IPS DF 6.9 (cell line): ENCODE results near the gene MOB1B.
"Not testable (repeated sequence)": the region's sequence is repeated elsewhere in the genome, so short reads cannot be mapped to it uniquely, and the experiment has no call there.

Source experiments
- DNase-seq: peaks from one replicate; pipeline ENCODE4 v3.0.0-alpha.2; 2013; ENCODE audit warnings: low read depth, low spot score
- H3K27ac ChIP-seq: one replicate; pipeline ENCODE4 v1.5.1; 2013; ENCODE audit warnings: low read length, control low read depth
- H3K27me3 ChIP-seq: 2 replicates; pipeline ENCODE4 v1.6.1; 2013; ENCODE audit warnings: mild to moderate bottlenecking, low read length; ENCODE audit not compliant: control insufficient read depth, insufficient read depth
- H3K36me3 ChIP-seq: 2 replicates; pipeline ENCODE4 v1.6.1; 2013; ENCODE audit warnings: low read length; ENCODE audit not compliant: control insufficient read depth, insufficient read depth
- H3K4me1 ChIP-seq: 2 replicates; pipeline ENCODE4 v1.6.1; 2013; ENCODE audit warnings: low read length; ENCODE audit not compliant: control insufficient read depth, insufficient read depth
- H3K4me3 ChIP-seq: 2 replicates; pipeline ENCODE4 v1.5.1; 2013; ENCODE audit warnings: mild to moderate bottlenecking, low read length
- H3K9me3 ChIP-seq: 2 replicates; pipeline ENCODE4 v1.6.1; 2013; ENCODE audit warnings: low read length, inconsistent platforms; ENCODE audit not compliant: control insufficient read depth, insufficient read depth
- WGBS: extraction: QIAGEN DNeasy Blood & Tissue Kit; methylation state at CpG from one replicate; pipeline ENCODE4 v1.1.7; 2013; ENCODE audit warnings: mixed read lengths, missing lambda C conversion rate; ENCODE audit not compliant: insufficient read length, insufficient coverage; 5-methylcytosine and 5-hydroxymethylcytosine counted together

MOB1B gene

DNA sequence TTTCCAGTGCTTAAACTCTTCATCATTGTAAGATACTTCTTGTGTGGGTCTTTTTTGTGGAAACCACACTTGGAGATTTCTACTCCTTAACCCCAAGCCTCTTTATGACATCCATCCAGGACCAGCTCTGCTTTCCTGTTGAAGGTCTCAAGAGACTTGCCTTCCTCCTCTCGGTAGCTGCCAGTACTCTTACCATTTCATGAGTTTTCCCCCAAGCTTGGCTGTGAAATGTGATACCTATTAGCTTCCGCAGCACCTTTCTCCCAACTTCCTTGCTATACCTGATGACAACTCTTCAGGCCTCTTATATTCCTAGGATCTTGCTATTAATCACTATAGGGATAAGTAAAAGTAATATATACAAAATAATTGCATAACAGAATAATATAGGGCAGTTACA, 89.4 kb downstream of the MOB1B start:
- Histone ChIP-seq H3K4me3 (no peak overlapping the region), H3K9me3 (no peaks in the 10 kb centered on the region), H3K27ac (no peak overlapping the region), H3K36me3 (no peaks in the 10 kb centered on the region), H3K4me1 (peaks cover 4% of the 10 kb centered on the region; the same call in 1 of the 2 replicates), H3K27me3 (no peaks in the 10 kb centered on the region)
- no CpG with 5 or more reads among the region's 2 CpGs for WGBS
- DNase-seq = no peak

GRCh38 chr4:70992391-70992881, 90.3 kb downstream of the MOB1B start:
- Histone ChIP-seq H3K4me3 (no peak overlapping the region; the same call in 1 of the 2 replicates), H3K27me3 (no peaks in the 10 kb centered on the region), H3K36me3 (no peaks in the 10 kb centered on the region), H3K4me1 (peaks cover 4% of the 10 kb centered on the region; the same call in 1 of the 2 replicates), H3K27ac (no peak overlapping the region), H3K9me3 (no peaks in the 10 kb centered on the region)
- WGBS = no CpG with 5 or more reads among the region's 5 CpGs
- no peak for DNase-seq

DNA sequence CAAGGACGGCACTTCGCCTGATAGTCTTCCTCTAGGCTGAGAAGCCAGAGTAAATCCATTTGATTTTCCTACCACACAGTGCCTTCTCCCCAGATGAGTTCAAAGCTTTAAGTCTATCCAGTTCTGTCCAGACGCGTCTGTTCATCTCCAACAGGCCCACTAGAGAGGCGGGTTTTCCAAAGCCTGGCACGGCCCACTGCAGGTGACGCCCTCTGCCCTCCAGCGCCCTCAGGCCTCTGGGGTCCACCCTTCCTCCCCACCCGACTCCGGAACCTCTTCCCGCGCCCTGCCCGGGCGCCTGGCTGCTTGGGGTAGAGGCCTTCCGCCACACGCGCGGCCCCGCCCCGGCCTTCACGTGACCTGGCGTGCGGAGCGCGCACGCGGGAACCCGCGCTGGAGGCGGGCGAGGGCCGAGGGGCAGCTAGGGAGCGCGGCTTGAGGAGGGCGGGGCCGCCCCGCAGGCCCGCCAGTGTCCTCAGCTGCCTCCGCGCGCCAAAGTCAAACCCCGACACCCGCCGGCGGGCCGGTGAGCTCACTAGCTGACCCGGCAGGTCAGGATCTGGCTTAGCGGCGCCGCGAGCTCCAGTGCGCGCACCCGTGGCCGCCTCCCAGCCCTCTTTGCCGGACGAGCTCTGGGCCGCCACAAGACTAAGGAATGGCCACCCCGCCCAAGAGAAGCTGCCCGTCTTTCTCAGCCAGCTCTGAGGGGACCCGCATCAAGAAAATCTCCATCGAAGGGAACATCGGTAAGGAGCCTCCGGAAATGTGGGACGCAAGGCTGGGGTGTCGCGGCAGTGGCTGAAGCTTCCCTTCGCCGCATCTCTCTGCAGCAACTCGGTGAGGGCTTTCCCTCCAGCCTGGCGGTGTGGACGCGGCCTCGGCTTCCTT, 91.3 kb downstream of the MOB1B start, which contains the start of gene DCK:
TSS of gene DCK (plus strand) at position 469 of the 888 bp plus-strand sequence. CDS start at position 656, 187 bp downstream.
- peaks cover 4% of the 10 kb centered on the region; the same call in 1 of the 2 replicates for H3K4me1 ChIP-seq
- no CpG with 5 or more reads among the region's 74 CpGs for WGBS

DNA sequence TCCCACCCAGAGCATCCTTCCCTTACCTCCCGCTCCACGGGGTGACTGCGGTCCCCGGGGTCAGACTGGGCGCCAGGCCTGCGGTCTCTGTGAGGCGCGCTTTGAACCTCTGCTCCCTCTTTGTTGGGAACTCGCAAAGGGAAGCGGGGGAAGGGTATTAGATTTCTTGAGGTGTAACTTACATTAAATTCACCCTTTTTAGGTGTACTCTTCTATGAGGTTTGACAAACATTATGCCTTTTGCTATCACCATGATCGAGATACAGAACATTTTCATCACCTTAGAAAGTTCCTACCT, 91.8 kb downstream of the MOB1B start:
- Histone ChIP-seq H3K36me3 (no peaks in the 10 kb centered on the region; the same call in 1 of the 2 replicates), H3K27me3 (no peaks in the 10 kb centered on the region), H3K9me3 (no peaks in the 10 kb centered on the region), H3K4me1 (peaks cover 4% of the 10 kb centered on the region; the same call in 1 of the 2 replicates), H3K27ac (no peak overlapping the region), H3K4me3 (peak overlapping the region; percentile 60)
- no CpG with 5 or more reads among the region's 11 CpGs for WGBS
- no peak for DNase-seq

More for the DNA sequence above, 91.3 kb downstream of the MOB1B start, which contains the start of gene DCK:
- Histone ChIP-seq H3K27ac (no peak within 1 kb of the TSS), H3K27me3 (no peaks in the 10 kb centered on the region), H3K9me3 (no peaks in the 10 kb centered on the region), H3K4me3 (peak within 1 kb of the TSS; percentile 60), H3K36me3 (no peaks in the 10 kb centered on the region; the same call in 1 of the 2 replicates)
- peak; percentile 85 for DNase-seq

- Histone ChIP-seq H3K4me3 (peak overlapping the region; percentile 60; the same call in 1 of the 2 replicates), H3K27me3 (no peaks in the 10 kb centered on the region), H3K27ac (no peak overlapping the region), H3K36me3 (no peaks in the 10 kb centered on the region; the same call in 1 of the 2 replicates), H3K9me3 (no peaks in the 10 kb centered on the region), H3K4me1 (peaks cover 4% of the 10 kb centered on the region; the same call in 1 of the 2 replicates)
- no CpG with 5 or more reads among the region's 10 CpGs for WGBS
- DNase-seq = no peak
Observed at GRCh38 chr4:70994387-70995099, 92.4 kb downstream of the MOB1B start.

- Histone ChIP-seq H3K27ac (no peak overlapping the region), H3K4me3 (no peak overlapping the region), H3K36me3 (no peaks in the 10 kb centered on the region; the same call in 1 of the 2 replicates), H3K27me3 (no peaks in the 10 kb centered on the region), H3K9me3 (no peaks in the 10 kb centered on the region), H3K4me1 (peaks cover 4% of the 10 kb centered on the region; the same call in 1 of the 2 replicates)
- DNase-seq = no peak
- no CpG with 5 or more reads among the region's 4 CpGs for WGBS
Observed at GRCh38 chr4:70996018-70996360, 93.8 kb downstream of the MOB1B start.

DNA sequence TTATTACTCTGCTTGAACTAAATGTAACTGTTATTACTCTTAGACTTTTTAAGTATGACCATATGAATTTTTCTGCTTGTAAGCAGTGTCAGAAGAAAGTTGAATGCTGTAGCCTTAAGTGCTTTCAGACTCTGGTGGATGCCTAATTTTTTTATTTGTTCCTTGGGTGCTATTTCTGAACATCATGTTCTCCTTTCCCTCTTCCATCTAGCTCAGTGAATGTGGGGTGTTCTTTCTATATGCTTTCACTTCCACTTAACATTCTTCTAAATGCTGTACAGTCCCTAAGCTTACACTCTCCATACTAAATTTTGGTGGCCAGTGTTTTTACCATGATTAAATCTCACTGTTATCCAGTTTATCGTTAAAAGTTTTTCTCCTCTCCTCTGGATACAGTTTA, 94.9 kb downstream of the MOB1B start:
- H3K9me3 ChIP-seq = no peaks in the 10 kb centered on the region
- WGBS = no CpG with 5 or more reads among the region's 1 CpG
- H3K4me1 ChIP-seq = peaks cover 4% of the 10 kb centered on the region; the same call in 1 of the 2 replicates
- H3K27me3 ChIP-seq = no peaks in the 10 kb centered on the region
- H3K4me3 ChIP-seq = no peak overlapping the region
- no peak overlapping the region for H3K27ac ChIP-seq
- no peaks in the 10 kb centered on the region; the same call in 1 of the 2 replicates for H3K36me3 ChIP-seq
- no peak for DNase-seq

DNA sequence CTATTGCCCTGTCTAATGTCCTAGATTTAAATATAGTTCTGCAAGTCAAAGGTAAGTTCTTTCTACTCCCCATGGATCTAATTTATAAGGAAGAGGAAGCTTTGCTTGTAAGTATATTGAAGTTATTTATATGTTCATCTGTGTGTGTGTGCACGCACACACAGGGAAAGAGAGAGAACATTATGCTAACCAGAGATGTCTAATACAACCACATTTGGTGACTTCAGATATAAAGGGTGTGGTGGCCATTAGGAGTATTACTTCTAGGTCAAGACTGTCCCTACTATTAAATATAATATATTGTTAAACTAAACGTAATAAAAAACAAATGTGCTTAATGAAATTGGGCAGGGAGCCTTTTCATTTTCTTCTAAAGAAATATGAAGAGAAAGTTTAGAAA, 95.4 kb downstream of the MOB1B start:
- Histone ChIP-seq H3K27me3 (no peaks in the 10 kb centered on the region), H3K36me3 (no peaks in the 10 kb centered on the region; the same call in 1 of the 2 replicates), H3K4me1 (peaks cover 2% of the 10 kb centered on the region; the same call in 1 of the 2 replicates), H3K4me3 (no peak overlapping the region), H3K9me3 (no peaks in the 10 kb centered on the region), H3K27ac (no peak overlapping the region)
- WGBS = no CpG with 5 or more reads among the region's 2 CpGs
- DNase-seq = no peak

- not testable (repeated sequence) for H3K9me3 ChIP-seq, H3K27ac ChIP-seq, H3K4me3 ChIP-seq, H3K27me3 ChIP-seq, H3K4me1 ChIP-seq, H3K36me3 ChIP-seq, DNase-seq
Observed at GRCh38 chr4:70999639-71000038, 97.5 kb downstream of the MOB1B start.

GRCh38 chr4:71001363-71001762, 99.2 kb downstream of the MOB1B start:
- no CpG with 5 or more reads among the region's 4 CpGs for WGBS
- H3K27me3 ChIP-seq, H3K36me3 ChIP-seq, H3K4me3 ChIP-seq, H3K4me1 ChIP-seq, H3K9me3 ChIP-seq, H3K27ac ChIP-seq, DNase-seq: not testable (repeated sequence)
